Central memory CD4-positive, alpha-beta T cell (primary cell): ENCODE data around the gene DOK1.
A peak's percentile ranks its signal among the peaks of the same experiment; 100 is the strongest.

Source experiments
- DNase-seq: peaks from one replicate; pipeline ENCODE4 v3.0.0; 2022
- total RNA-seq, 3 experiments: gene quantifications; one replicate each; lab custom pipeline; 2026; lab: John Stamatoyannopoulos, UW

DOK1 gene
- total RNA-seq: 7.7 to 25.6 (median 24.1) reads per million in 3 experiments

- DNase-seq: peak; percentile 78
These were observed at the start of gene DOK1, which contains the start of gene LOXL3 for GRCh38 chr2:74553892-74554819. Gene DOK1, plus strand, starts transcription at chr2:74554720. Its CDS starts 35 bp downstream, at chr2:74554755. Gene LOXL3, minus strand, starts transcription at chr2:74553942. Its CDS starts 1,308 bp downstream, at chr2:74552634.

GRCh38 chr2:74505448-74506246 is 48.9 kb upstream of the DOK1 start:
- no peak for DNase-seq

- DNase-seq: peak; percentile 97
These were observed 47.2 kb upstream of the DOK1 start, which contains the start of gene PCGF1 for GRCh38 chr2:74507145-74507925. Gene PCGF1, minus strand, starts transcription at chr2:74507695. Its CDS starts 27 bp downstream, at chr2:74507668.

- no peak for DNase-seq
These were observed 46.5 kb upstream of the DOK1 start for GRCh38 chr2:74507926-74508520.

- DNase-seq: no peak
These were observed 44.2 kb upstream of the DOK1 start for GRCh38 chr2:74510272-74510671.

GRCh38 chr2:74511104-74511989 is 43.2 kb upstream of the DOK1 start:
- DNase-seq: no peak

GRCh38 chr2:74512744-74513604 is 41.5 kb upstream of the DOK1 start:
- no peak for DNase-seq

GRCh38 chr2:74513605-74514367 is 40.7 kb upstream of the DOK1 start:
- no peak for DNase-seq

GRCh38 chr2:74514368-74515270 is 39.9 kb upstream of the DOK1 start, which contains the start of gene TLX2:
Gene TLX2, plus strand, starts transcription at chr2:74514450. Its CDS starts 357 bp downstream, at chr2:74514807.
- no peak for DNase-seq

GRCh38 chr2:74515271-74515980 is 39.1 kb upstream of the DOK1 start:
- DNase-seq: no peak

- DNase-seq: peak; percentile 66
These were observed 38.4 kb upstream of the DOK1 start for GRCh38 chr2:74515981-74516633.

GRCh38 chr2:74516650-74517049 is 37.9 kb upstream of the DOK1 start:
- no peak for DNase-seq

- no peak for DNase-seq
These were observed 32.0 kb upstream of the DOK1 start for GRCh38 chr2:74522516-74522915.

GRCh38 chr2:74524005-74524404 is 30.5 kb upstream of the DOK1 start:
- DNase-seq: no peak

- DNase-seq: no peak
These were observed 29.4 kb upstream of the DOK1 start for GRCh38 chr2:74524955-74525716.
